Neural crest cell (in vitro differentiated cells): ENCODE data around the gene COL5A1. TPM values are rescaled to one million over a fixed set of nuclear protein-coding genes. Genes with fewer than 3 reads are reported as not detected.
A peak's percentile ranks its signal among the peaks of the same experiment; 100 is the strongest.

ENCODE experiments used
- DNase-seq: peaks from one replicate; pipeline ENCODE4 v3.0.0; 2021; ENCODE audit warnings: low read depth, mixed read lengths, low spot score
- H3K27ac Mint-ChIP-seq: one replicate; pipeline ENCODE4 v1.8.0; 2021; ENCODE audit warnings: mild to moderate bottlenecking, mixed read lengths; ENCODE audit not compliant: unreplicated experiment
- H3K27me3 Mint-ChIP-seq: 2 replicates; pipeline ENCODE4 v1.8.0; 2021; ENCODE audit warnings: low read depth, mild to moderate bottlenecking, mixed read lengths
- H3K36me3 Mint-ChIP-seq: 2 replicates; pipeline ENCODE4 v1.8.0; 2021; ENCODE audit warnings: low read depth, mild to moderate bottlenecking, mixed read lengths
- H3K4me1 Mint-ChIP-seq: 2 replicates; pipeline ENCODE4 v1.8.0; 2021; ENCODE audit warnings: mixed read lengths
- H3K4me3 Mint-ChIP-seq: one replicate; pipeline ENCODE4 v1.8.0; 2021; ENCODE audit warnings: mild to moderate bottlenecking, mixed read lengths
- H3K9me3 Mint-ChIP-seq: 2 replicates; pipeline ENCODE4 v1.8.0; 2021; ENCODE audit warnings: mixed read lengths
- total RNA-seq: library from RNA; stranded (reverse); gene quantifications from 2 replicates; pipeline ENCODE4 v1.2.1, GENCODE V29; 2021
- TF ChIP-seq, protein P1 (sequence below): fragments of 200-600 bp; sonication (generic); conservative IDR thresholded peaks from 2 replicates; pipeline ENCODE4 v1.5.0; 2021; ENCODE audit warnings: antibody characterized with exemption, mild to moderate bottlenecking

The COL5A1 gene
- total RNA-seq, 1 donor from 2014 or later = 19.4 TPM

- Mint-ChIP-seq H3K27ac (peak overlapping the region; percentile 19), H3K4me1 (no peaks in the 10 kb centered on the region), H3K4me3 (no peak overlapping the region), H3K36me3 (no peaks in the 10 kb centered on the region), H3K9me3 (no peaks in the 10 kb centered on the region), H3K27me3 (no peaks in the 10 kb centered on the region)
- TF ChIP-seq, protein P1, sequence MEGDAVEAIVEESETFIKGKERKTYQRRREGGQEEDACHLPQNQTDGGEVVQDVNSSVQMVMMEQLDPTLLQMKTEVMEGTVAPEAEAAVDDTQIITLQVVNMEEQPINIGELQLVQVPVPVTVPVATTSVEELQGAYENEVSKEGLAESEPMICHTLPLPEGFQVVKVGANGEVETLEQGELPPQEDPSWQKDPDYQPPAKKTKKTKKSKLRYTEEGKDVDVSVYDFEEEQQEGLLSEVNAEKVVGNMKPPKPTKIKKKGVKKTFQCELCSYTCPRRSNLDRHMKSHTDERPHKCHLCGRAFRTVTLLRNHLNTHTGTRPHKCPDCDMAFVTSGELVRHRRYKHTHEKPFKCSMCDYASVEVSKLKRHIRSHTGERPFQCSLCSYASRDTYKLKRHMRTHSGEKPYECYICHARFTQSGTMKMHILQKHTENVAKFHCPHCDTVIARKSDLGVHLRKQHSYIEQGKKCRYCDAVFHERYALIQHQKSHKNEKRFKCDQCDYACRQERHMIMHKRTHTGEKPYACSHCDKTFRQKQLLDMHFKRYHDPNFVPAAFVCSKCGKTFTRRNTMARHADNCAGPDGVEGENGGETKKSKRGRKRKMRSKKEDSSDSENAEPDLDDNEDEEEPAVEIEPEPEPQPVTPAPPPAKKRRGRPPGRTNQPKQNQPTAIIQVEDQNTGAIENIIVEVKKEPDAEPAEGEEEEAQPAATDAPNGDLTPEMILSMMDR = no peak
- DNase-seq = no peak
Measured at GRCh38 chr9:134889386-134890154, 248.0 kb downstream of the COL5A1 start.

DNA sequence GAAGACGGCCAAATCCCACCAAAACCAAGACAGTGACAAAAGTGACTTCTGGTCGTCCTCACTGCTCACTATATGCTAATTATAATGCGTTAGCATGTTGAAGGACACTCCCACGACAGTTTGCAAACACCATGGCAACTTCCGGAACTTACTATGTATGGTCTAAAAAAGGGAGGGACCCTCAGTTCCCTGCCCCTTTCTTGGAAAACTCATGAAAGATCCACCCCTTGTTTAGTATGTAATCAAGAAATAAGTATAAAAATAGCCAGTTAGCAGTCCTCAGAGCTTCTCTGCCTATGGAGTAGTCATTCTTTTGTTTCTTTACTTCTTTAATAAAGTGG lies 248.5 kb downstream of the COL5A1 start:
- Mint-ChIP-seq H3K27me3 (no peaks in the 10 kb centered on the region), H3K4me1 (no peaks in the 10 kb centered on the region), H3K27ac (no peak overlapping the region)

GRCh38 chr9:134891053-134891452 lies 249.4 kb downstream of the COL5A1 start:
- peak overlapping the region; percentile 75 for H3K27ac Mint-ChIP-seq
- TF ChIP-seq, protein P1 = no peak
- H3K27me3 Mint-ChIP-seq = no peaks in the 10 kb centered on the region
- no peak for DNase-seq
- no peaks in the 10 kb centered on the region for H3K36me3 Mint-ChIP-seq
- no peak overlapping the region for H3K4me3 Mint-ChIP-seq
- H3K9me3 Mint-ChIP-seq = peaks cover 5% of the 10 kb centered on the region
- H3K4me1 Mint-ChIP-seq = no peaks in the 10 kb centered on the region

More for the DNA sequence above, 248.5 kb downstream of the COL5A1 start:
- no peak for DNase-seq
- TF ChIP-seq, protein P1 = no peak
- H3K4me3 Mint-ChIP-seq = no peak overlapping the region
- no peaks in the 10 kb centered on the region for H3K36me3 Mint-ChIP-seq
- peaks cover 2% of the 10 kb centered on the region for H3K9me3 Mint-ChIP-seq

DNA sequence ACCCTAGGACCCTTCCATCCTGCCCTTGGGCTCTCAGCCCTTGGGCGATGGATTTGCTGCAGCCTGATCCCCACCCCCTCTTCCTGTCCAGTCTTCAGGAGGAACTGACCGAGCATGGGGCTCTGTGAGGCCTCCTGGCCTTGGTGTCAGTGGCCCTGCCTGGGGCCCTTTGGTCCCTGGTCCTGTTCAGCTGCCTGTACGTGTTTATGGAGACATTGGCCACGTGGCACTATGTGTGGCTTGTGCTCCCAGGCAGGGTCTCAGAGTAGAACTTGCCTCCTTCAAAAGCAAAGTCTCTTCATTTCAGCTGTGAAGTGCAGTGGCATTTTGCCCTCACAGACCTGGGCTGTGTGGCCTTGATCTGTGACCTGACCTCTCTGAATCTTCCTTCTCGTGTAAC lies 250.1 kb downstream of the COL5A1 start:
- H3K9me3 Mint-ChIP-seq = peaks cover 5% of the 10 kb centered on the region
- H3K27ac Mint-ChIP-seq = no peak overlapping the region
- H3K4me1 Mint-ChIP-seq = no peaks in the 10 kb centered on the region
- no peak for DNase-seq
- H3K27me3 Mint-ChIP-seq = no peaks in the 10 kb centered on the region
- H3K36me3 Mint-ChIP-seq = no peaks in the 10 kb centered on the region
- no peak overlapping the region for H3K4me3 Mint-ChIP-seq
- TF ChIP-seq, protein P1 = no peak

- H3K9me3 Mint-ChIP-seq = peaks cover 5% of the 10 kb centered on the region
- H3K27ac Mint-ChIP-seq = no peak overlapping the region
Measured at GRCh38 chr9:134892221-134892620, 250.6 kb downstream of the COL5A1 start.

More at GRCh38 chr9:134892221-134892620, 250.6 kb downstream of the COL5A1 start:
- TF ChIP-seq, protein P1 = no peak
- no peaks in the 10 kb centered on the region for H3K36me3 Mint-ChIP-seq
- DNase-seq = no peak
- H3K4me1 Mint-ChIP-seq = no peaks in the 10 kb centered on the region
- no peaks in the 10 kb centered on the region for H3K27me3 Mint-ChIP-seq
- no peak overlapping the region for H3K4me3 Mint-ChIP-seq
